SHP77 (cell line): ENCODE results near the gene NKD1.

Experiments
- DNase-seq, 2 experiments: peaks; one replicate each; lab custom pipeline; 2025; lab: John Stamatoyannopoulos, UW

Gene NKD1

GRCh38 chr16:50537533-50538290 is 10.5 kb upstream of the NKD1 start:
- no peak for DNase-seq

GRCh38 chr16:50538411-50539052 is 9.7 kb upstream of the NKD1 start:
- no peak for DNase-seq

- DNase-seq: no peak
These were observed 9.0 kb upstream of the NKD1 start for GRCh38 chr16:50539053-50539695.

GRCh38 chr16:50539822-50540710 is 8.1 kb upstream of the NKD1 start:
- DNase-seq: no peak

- no peak for DNase-seq
These were observed 7.5 kb upstream of the NKD1 start for GRCh38 chr16:50540711-50541007.

DNA sequence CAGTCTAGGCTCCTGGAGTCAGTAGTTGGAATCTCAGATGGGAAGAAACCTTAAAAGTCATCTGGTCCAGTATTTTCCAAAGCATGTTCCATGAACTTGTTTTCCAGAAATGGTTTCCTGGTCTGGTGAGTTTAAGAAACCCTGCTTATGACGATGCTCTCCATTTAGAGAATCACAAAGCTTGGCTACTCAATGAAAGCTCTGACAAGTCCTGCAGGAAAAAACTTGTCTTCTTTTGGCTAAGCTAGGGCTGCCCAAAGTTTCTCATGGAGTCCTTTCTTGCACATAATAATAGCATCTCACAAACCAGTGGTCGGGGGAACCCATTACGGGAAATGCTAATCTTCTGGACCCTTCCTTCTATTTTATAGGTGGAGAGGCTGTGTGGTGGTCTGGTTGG is 5.5 kb upstream of the NKD1 start:
- no peak for DNase-seq

DNA sequence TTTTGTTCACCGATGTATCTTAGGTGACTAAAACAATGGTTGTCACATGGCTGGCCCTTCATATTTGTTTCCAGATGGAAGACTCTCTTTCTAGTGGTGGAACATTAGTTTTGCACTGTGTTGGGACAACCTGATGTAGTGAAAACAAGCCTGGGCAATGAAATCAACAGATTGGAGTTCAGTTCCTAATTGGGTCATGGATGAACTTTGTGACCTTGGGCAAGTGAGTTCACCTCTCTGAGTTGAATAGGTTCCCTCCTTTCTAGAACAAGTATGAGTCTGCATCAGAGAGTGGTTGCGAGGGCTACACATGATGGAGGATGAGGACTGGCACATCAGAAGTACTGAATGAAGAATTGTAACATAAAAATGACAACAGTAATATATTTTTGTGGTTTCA is 2.1 kb upstream of the NKD1 start:
- no peak for DNase-seq

- no peak for DNase-seq
These were observed 664 bp upstream of the NKD1 start for GRCh38 chr16:50547340-50548124.

DNA sequence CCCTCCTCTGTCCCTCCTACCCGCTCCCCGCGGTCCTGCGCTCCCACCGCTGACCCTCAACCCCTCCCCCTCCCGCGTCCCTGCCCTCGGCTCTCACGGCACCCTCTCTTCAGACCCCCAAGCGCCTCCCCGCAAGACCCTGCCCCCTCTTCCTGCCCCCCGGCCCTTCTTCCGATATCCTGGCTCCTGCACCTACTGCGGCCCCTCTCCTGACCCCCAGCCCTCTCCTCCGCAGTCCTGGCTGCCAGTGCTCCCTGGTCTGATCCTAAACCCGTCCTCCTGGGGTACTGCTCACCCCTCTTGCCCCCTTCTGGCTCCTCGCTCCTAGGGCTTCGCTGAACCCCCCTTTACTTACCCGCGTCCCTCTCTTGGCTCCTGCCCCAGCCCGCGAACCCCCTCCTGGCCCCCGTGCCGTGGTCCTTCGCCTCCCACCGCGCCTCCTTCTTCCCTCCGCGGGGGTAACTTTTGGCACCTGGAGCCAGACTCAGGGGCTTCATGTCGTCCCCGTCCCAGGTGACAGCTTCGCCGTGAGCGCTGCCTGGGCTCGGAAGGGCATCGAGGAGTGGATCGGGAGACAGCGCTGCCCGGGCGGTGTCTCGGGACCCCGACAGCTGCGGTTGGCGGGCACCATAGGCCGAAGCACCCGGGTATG is 839 bp downstream of the NKD1 start:
- DNase-seq: no peak

DNA sequence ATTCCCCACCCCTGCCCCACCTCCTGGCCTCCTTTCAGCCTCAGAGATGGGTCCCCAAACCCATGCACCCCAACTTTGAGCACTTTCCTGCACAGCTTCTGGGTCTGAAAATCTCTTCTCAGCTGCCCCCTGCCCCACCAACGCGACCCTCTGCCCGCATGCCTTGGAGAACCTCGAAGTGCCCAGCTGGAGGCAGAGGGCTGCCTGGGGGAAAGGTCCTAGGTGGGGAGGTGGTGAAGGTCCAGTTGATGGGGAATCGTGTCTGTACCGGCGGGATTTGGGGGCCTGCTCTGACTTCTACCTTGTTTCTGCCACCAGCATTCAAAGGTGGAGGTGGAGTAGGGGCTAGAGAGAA is 1.3 kb downstream of the NKD1 start:
- no peak for DNase-seq

GRCh38 chr16:50550035-50550434 is 1.8 kb downstream of the NKD1 start:
- no peak for DNase-seq

DNA sequence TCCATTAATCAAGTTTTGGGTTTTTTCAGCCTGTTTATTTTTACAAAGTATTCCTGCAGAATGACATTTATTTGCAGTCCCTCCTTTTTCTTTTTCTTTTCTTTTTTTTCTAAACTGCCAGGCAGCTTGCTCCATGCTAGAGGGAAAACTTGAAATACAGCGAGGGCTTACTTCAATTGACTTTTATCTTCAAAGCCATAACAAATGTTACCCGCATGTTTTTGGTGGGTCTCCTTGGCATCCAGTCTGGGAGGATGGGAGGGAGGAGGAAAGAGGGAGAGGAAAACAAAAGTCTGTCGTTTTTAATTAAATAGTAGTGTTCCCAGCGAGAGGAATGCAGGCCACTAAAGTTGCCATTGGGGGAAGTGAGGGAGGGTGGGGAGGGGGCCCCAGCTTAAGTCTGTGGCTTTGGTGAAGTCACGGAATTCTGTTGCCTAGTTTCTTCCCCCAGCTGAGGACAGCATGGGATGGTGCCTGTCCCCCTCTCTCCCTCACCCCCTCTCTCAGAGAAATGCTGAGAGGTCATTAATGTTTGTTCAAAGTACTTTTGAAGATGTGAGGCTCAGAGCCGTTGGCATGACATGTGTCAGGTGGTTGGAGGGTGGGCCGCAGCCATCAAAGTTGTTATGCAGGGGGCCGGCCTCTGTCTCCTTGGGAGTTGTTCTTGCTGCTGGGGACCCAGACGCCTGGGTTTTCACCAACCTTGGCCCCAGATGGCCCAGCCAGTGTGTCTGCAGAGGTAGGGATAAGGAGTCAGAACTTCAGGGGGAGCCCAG is 2.9 kb downstream of the NKD1 start:
- DNase-seq: no peak

- no peak for DNase-seq
These were observed 4.4 kb downstream of the NKD1 start for GRCh38 chr16:50552476-50553101.

DNA sequence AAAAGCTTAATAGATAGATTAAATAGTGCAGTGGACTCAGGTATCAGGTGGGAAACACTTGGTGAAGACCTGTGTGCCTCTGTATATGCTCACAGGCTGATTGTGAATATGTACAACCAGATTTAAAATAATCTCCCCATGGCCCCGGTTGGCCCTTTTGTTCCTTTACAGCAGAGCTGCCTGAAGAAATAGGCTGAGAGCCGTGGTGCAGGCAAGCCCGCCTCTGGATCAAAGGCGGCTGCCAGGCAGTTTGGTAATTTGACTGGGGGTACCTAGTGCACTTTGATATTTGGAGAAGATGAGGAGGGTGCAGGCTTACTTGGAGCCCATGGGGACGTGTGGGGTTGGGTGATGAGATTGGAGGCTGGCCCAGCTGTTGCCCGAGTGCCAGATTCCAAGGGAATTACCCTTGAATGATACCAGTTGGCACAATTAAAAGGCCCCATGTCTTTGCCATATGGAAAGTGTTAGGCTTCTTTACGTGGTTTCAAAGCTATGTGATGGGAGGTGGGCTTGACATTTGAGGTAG is 5.0 kb downstream of the NKD1 start:
- no peak for DNase-seq

GRCh38 chr16:50553731-50554360 is 5.7 kb downstream of the NKD1 start:
- no peak for DNase-seq

DNA sequence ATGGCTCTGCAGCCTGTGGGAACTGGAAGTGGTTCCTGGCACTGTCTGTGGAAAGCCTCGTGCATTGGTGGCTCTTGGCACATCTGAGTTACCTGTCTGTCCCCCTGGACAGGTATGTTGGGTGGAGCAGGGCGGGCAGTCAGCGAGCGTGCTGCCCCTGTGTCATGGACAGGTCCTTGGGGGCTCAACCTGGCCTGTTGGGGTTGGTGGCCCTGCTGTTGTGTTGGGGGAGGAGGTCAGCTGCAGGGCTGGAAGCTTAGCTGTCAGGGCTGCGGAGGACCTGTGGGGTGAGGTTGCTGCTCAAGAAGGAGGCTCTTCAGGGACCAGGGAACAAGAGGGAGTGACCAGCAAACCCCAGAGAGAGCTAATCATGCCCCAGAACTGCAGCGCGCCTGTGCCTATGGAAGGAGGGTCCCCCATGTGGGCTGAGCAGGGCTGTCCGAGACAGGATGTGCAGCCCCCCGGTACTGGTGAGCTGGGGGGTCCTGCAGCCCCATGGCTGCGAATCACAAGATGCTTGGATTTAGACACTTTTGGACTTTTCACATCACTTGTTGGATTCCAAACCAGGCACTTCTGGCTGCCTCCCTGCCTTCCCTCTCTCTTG is 7.2 kb downstream of the NKD1 start:
- DNase-seq: no peak

GRCh38 chr16:50555952-50556673 is 7.9 kb downstream of the NKD1 start:
- no peak for DNase-seq

GRCh38 chr16:50557046-50557445 is 8.8 kb downstream of the NKD1 start:
- no peak for DNase-seq
